Right renal pelvis (tissue), 4 donors: ENCODE results near the gene CFC1. TPM values are rescaled to one million over a fixed set of nuclear protein-coding genes. Genes with fewer than 3 reads are reported as not detected.
"Not testable (repeated sequence)": the region's sequence is repeated elsewhere in the genome, so short reads cannot be mapped to it uniquely, and the experiment has no call there.

Source experiments
- DNase-seq, 4 donors: peaks; one replicate each; pipeline ENCODE4 v3.0.0-alpha.2; 2013; ENCODE audit warnings: low read depth in 4 of 4, low spot score in 3 of 4, missing footprints in 1 of 4
- polyA plus RNA-seq, 4 donors: library from polyadenylated mRNA; unstranded; fragments of 120-200 nt; gene quantifications; one replicate each; pipeline ENCODE4 v1.2.1, GENCODE V29; 2013; ENCODE audit not compliant: insufficient read length in 4 of 4

CFC1 gene
- polyA plus RNA-seq, result under 1 TPM in 1 of 4 donors, not detected in 3; 0.21 TPM

DNA sequence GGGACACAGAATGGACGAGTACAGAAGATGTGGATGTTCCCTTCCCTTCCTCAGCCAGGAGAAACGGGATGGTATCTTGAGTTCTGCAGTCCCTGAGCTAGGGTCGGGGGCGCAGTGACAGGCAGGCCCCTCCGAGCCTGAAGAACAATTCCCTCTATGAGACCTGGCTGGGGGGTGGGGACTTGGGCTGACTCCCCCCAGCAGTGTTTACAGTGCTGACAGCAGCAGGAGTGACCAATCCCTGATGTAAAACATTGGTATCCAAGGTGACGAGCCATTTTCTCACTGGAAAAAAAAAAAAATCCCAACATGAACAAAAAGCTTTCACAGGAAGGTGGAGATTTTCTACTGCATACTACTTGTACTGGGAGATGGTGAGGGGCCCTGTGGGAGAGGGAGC lies at the start of gene CFC1:
CFC1 (minus strand) TSS at position 183 of the 400 bp plus-strand sequence. CDS start 288 bp downstream, outside the sequence.
- DNase-seq, result not testable (repeated sequence)

DNA sequence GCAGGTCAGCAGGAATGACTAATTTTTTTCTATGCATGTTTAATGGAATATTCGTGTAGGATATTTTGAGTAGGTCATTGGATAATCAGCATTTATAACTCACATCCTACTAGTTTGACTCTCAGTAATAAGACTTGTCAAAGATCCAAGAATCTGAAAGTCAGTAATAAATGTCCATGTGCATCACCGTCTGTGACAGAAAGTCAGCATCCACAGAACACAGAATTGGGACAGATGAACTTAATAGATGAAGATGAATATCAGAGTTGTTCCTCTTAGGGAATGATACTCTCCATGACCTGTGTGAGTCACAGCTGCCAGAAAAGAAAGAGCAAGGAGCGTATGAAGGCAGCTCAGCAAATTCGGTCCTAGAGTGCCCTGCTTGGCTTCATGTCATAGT lies 42.3 kb upstream of the CFC1 start:
- DNase-seq, result not testable (repeated sequence)

DNA sequence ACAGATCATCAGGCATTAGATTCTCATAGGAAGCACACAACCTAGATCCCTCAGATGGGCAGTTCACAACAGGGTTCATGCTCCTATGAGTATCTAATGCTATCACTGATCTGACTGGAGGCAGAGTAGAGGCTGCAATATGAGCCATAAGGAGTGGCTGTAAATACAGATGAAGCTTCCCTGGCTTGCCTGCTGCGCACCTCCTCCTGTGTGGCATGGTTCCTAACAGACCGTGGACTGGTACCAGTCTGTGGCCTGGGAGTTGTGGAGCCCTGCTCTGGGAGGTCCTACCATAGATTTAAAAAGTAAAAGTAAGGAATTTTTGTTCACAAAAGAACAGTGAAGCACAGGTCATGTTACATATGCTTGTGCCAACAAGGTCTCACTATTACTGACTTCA lies 39.6 kb upstream of the CFC1 start:
- not testable (repeated sequence) for DNase-seq

DNA sequence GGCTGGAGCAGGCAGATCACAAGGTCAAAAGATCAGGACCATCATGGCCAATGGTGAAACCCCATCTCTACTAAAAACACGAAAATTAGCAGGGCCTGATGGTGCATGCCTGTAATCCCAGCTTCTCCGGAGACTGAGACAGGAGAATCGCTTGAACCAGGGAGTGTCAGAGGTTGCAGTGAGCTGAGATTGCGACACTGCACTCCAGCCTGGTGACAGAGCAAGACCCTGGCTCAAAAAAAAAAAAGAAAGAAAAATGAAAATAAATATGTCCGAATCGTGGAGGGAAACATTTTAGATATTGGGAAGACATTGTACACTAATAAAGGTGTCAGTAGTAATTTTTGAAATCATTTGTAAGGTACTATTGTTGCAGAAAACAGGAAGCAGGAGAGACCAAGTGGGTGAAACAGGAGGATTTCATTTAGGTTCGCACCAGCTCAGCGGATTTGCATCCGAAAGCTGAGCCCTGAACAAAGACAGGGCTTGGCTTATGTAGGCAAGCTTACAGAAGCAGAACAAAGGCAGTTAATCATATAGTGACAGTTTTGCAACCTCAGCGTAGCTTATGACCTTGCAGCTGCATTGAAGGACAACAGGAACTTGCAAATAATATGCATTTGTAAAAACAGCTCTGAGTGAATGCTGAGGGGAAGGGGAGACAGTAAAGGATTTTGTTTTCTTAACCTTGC lies 29.6 kb upstream of the CFC1 start:
- DNase-seq, result not testable (repeated sequence)

DNA sequence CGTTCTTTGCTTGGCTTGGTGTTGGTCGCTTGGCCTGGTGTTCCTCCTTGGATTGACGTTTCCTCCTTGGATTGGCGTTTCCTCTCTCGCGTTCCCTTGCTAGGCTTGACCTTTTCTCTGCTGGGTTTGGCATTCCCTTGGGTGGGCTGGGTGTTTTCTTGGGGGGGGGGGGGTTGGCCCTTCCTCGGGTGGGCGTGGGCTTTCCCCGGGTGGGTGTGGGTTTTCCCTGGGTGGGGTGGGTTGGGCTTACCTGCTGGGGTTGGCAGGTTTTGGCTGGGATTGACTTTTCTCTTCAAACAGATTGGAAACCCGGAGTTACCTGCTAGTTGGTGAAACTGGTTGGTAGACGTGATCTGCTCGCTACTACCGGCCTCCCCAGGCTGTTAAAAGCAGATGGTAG lies 11.8 kb upstream of the CFC1 start, which contains the start of gene POTEJ:
POTEJ (plus strand) TSS at position 301 of the 400 bp plus-strand sequence; CDS start at position 394, 93 bp downstream.
- DNase-seq, result not testable (repeated sequence)

DNA sequence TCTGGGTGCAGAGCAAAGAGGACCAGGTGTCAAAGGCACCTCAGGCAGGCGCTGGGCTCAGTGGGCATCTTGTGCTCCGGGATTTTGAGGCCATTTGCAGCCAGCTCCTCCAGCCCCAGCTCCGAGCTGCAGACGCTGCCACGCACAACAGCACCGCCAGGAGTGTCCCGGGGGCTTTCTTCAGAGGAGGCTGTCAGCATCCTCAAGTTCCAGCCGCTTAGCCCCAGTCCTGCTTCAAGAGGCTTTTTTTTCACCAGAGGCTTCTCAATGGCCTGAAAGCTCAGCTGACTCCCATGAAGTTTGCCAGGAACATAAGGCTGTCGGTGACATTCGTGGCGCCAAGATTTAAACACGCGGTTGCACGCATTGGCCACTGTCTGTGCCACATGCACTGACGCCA lies 11.1 kb upstream of the CFC1 start:
- DNase-seq, result not testable (repeated sequence)

DNA sequence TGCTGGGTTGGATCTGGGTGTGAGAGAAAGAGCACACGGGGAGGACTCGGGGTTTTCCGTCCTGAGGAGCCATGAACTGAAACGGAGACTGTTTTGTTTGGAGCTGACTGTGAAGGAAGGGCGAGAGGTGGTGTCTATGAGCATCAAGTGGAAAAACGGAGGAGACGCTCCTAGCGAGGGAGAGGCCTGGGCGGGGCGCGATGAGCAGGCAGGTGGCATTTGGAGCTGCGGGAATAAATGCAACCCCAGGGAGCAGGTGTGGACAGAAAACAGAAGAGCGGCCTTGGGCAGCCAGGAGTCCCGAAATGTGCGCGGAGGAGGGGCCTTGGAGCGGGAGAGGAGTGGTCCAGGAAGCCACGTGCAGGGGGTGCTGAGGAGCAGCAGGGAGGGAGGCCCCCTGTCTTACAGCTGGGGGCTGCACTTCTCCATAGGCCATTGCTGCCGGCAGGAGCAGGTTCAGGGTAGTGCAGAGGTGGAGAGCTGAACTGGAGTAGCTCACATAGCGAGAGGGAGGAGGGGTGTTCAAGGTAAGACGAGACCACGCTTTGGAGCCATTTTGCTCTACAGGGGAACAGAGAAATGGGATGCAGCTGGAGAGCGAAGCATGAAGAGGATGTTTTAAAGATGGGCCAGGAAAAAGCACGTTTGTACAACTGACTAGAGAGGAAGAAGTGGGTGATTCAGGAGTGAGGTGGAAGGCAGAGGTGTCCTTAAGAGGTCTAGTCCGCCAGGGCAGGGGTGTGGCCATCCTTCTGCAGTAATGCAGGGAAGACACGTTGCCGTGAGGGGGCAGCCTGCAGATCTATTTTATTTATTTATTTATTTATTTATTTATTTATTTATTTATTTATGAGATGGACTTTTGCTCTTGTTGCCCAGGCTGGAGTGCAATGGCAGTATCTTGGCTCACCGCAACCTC lies 9.9 kb upstream of the CFC1 start:
- not testable (repeated sequence) for DNase-seq

DNA sequence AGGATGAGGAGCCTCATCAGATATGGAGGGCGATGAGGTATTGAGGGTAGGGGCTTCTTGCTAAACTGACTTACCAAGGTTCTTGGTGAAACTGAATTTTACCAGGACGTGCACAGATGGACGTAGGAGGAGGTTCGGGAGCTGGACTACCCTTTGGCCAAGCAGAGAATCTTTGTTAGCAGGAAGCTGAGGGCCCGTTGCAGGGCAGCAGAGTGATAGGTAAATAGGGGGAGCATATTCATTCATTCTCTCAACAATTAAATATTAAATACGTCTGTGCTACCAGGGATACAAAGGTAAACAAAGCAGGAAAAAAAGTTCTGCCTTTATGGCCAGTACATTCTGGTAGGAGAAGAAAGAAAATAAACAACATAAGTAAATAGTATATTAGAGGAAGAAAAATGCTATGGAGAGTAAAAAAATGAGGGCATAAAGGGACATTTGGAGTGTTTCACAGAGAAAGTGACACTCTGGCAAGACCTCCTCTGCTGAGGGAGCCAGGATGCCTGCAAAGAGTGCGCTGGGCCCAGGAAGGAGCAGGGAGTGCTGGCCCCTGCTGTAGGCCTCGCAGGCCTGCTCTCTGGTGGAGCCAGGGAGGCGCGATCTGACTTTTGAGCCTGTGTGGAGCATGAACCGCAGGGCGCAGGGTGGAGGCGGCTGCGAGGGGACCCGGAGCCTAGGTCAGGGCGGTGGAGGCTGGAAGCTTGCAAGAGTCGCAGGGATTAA lies 9.1 kb upstream of the CFC1 start:
- not testable (repeated sequence) for DNase-seq

DNA sequence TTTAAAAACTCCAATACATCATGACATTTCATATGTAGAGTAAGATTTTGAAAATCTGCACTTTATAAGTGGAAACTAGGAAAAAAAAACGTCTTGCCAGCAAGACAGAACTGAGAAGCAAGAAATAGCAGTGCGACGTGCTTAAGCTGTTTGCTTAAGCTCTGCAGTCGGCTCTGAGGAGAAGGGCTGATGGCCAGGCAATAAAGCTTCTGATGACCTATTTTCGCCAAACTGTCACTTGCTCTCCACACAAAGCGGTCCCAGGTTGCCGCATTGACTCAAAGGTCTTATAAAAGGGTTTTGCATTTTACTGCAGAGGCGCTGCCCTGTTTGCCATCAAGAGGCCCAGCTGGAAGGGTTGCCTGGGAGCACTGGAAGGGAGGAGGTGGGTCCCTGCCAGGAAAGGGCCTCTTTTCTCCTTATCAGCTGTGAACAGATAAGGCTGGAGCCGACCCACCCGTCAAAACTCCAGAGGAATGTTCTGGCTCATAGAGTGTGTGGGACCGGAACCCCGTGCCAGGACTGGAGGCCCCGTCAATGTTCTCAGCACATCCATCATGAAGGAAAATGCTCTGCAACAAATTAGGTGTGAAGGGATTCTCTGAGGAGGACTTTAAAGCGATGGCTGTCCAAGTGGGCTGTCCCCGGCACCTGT lies 2.4 kb upstream of the CFC1 start:
- DNase-seq, result not testable (repeated sequence)

DNA sequence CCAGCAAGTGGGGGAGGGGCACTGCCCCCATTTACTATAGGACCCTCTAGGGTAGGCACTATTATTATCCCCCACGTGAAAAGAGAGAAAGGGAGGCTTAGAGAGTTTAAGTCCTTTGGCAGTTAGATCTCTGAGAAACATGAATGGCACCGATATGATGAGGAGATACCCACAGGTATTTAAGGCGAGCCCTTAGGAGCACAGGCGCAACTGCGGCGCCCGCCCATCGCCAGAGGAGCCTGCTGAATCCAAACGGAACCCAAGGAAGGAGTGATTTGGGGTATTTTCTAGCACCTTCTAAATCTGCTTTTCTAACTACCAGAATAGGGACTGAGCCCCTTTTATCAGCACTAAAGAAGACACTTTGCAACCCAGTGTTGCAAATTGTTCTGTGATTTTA lies 551 bp upstream of the CFC1 start:
- DNase-seq, result not testable (repeated sequence)

DNA sequence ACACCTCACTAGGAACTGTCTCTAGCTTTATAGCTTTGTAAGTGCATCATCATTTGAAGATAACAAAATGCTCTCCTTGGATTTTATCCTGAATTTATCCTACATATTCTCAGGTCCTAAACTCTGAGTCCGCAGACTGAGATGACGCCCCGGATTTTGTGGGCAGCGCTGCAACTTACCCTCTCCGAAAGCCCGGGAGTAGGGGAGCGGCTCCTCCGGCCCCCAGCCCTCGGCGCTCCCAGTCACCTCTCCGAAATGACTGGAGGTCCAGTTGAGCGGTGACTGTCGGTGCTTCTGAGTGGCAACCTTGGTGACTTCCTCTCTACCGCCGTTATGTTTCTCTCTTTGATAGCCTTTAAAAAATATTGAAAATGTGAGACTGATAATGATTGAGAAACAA lies 912 bp downstream of the CFC1 start:
- DNase-seq, result not testable (repeated sequence)

DNA sequence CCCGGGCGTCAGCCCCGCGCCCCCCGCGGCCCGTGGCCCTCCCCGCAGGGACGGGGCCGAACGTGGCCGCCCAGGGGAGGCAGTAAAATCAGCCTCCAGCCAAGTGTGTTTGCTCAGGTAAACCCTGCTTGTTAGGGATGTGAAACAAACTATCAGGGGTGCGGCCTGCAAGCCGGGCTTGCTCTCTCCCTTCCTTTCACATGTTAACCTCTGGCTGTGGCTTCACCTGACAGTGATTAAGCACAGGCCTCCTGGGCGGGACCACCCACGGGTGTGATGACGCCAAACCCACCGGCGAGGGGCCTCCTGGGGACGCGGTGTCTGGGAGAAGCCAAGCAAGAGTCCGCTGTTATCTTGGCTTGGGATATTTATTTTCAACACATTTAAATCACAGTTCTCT lies 1.4 kb downstream of the CFC1 start:
- not testable (repeated sequence) for DNase-seq

DNA sequence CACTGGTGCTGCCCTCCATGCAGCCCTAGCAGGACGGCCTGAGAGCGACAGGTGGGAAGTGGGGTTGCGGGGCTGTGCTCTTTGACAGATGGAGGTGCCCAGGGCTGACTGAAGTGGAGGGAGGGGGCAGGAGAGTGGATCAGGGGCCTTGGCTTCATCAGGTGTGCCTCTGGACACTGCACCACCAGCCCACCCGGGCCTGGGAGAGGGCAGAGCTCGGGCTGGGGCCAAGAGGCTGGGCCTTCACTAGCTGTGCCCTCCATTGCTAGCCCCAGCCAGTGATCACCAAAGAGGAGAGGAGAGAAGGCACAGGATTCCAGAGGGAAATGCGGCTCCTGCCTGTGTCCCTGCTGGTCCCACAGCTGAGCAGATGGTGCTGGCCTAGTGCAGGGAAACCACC lies 2.6 kb downstream of the CFC1 start:
- not testable (repeated sequence) for DNase-seq

DNA sequence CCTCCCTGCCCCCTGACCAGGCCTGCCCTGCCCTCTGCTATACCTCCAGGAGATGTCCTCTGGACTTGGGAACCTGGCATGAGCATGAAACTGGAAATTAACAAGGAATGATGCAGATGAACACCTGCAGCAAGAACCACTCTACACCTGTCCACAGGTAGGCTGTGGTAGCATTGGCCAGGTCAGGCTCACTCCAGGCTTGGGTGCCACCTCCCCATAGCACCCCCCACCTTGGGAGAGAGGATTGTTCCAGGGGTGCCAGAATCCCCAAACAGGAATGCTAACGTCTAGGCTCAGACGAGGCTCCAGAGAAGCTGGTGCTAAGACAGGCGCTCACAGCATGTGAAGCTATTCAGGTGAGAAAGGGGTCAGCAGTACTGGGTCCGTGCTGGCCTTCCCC lies 5.4 kb downstream of the CFC1 start:
- DNase-seq, result not testable (repeated sequence)

DNA sequence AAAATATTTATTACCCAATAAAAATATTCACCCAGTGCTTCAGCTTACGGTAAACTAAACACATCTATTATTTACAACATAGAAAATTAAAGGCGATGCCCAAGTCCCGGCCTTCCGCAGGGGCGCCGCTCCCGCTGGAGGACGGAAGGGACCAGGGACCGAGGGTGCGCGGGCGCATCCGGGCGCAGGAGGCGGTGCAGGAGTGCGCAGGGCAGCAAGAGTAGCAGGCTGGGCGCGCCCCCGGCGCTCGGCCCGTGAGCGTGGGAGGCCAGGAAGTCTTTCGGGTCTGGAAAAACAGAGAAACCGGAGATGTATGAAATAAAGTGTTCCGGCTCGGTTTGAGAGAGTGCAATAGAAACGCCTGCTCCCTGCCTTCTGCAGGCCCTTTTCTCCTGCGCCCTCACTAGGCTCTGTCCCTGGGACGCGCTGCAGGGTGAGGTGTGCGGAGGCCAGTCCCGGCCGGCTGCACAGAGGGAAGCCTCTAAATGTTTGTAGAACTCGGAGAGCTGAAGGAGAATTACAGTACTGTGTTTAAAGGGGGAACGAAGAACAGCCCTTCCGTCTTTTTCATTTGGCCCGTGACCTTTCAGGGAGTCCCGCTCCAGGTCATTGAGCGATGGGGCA lies 6.5 kb downstream of the CFC1 start:
- not testable (repeated sequence) for DNase-seq

DNA sequence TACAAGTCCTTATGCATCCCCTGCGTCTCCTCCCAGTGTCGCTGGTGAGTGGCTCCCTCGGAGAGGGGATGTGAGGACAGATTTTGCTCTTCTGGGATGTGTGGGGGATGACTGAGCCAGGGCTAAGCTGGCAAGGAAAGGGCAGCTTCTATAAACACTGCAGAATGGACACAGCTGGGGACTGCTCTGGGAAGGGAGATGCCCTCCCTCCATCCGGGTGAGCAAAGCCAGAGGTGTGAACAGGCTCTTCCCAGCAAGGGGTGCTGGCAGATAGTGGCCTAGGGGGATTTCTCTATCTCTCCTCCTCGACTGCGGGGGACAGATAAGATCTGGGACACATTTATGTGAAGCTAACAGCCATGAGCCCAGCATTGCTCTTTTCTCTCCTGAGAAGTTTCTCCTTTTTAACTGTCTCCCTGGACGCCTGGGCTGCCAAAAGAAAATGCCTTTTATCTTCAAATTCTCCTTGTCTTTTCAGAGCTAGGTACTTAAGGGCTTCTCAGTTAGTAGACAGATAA lies 8.5 kb downstream of the CFC1 start:
- DNase-seq, result not testable (repeated sequence)

DNA sequence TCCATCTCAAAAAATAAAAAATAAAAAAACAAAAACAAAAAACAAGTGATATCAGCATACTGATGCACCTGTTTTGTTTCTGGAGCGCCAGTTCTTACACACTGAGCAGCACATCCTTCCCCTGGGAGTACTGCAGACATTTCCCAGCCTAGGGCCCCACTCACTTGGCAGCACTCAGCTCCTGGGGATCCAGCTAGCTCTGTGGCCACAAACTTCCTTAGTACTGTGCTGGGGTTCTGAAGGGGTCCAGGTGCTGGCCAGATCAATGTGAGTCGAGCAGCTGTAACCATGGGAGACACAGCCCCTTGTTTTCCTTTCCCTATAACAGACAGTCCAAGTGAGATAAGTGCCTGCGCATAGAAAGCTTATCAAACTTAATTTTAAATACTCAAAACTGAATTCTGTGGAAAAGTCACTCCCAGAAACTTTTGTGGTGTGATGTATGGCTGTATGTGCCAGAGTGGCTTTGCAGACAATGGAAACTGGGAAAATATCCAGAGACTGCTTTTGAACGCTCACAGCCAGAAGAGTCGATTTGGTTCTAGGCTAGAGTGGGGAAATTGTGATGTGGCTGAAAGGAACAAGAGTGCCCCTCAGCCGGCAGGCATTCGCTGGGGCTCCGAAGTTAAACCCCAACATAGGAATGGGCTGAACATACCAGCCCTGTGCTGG lies 9.1 kb downstream of the CFC1 start:
- not testable (repeated sequence) for DNase-seq

DNA sequence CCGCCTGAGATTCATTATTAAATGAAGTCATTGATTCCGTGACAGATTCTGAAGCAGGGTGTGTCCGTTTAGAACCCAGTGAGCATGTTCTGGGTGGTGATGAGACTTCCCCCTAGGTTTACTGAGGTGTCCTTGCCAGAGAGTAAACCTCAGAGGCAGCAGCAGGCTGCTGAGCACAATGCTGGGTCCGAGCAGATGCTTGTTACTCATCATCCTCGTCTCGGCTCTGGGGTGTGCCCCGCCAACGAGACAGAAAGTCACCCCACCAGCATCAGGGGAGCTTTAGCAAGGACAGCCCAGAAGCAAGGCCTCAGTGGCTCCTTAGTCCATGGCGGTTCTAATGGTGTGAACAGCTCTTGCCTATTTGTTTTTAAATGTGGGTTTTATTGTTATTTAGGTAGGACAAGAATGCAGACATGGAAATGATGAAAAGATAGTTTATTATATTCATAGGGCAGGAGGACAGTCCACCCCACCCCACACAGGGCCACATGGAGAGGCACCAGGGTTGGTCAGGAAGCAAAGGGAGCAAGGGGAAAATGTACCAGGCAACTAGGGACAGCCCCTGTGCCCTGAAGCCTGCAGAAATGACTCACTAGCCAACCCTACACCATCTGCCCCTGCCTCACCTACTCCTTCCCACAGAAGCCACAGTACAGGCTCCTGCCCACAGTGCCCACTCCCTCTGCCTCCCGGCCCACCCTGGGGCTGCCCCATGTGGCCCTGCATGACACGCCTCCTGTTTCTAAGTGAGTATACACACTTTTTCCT lies 10.5 kb downstream of the CFC1 start:
- not testable (repeated sequence) for DNase-seq
